Mesenteric fat pad (tissue), 1 donor: ENCODE results near the gene ANKH. TPM values are rescaled to one million over a fixed set of nuclear protein-coding genes. Genes with fewer than 3 reads are reported as not detected.
"Not testable (repeated sequence)": the region's sequence is repeated elsewhere in the genome, so short reads cannot be mapped to it uniquely, and the experiment has no call there.

ENCODE experiments used
- DNase-seq: peaks from one replicate; pipeline ENCODE4 v3.0.0-alpha.2; 2020; ENCODE audit warnings: low spot score
- total RNA-seq: library from RNA; stranded (reverse); fragmentation: NEBNext Ultra II Directional; extraction: Animal tissue kit (Norgen Biotek cat#: 25700); gene quantifications from one replicate; pipeline ENCODE4 v1.2.1, GENCODE V29; 2021
- donor health status: DM: yes; HTN: yes; CAD: no.

Gene ANKH
- total RNA-seq, 1 donor from 2014 or later: 78.1 TPM

DNA sequence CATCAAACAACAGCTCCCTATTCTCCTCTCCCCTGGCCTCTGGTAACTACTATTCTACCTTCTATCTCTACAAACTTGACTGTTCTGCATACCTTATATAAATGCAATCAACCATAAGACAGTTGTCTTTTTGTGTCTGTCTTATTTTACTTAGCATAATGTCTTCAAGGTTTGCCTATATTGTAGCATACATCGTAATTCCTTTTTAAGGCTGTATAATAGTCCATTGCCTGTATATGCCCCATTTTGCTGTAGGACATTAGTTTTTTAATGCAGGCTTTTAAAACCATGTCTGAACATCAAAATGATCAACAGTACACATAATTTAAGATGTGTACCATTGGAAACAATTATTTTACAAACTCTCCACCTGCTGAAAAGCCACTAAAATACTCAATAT lies 12.4 kb downstream of the ANKH start:
- no peak for DNase-seq

DNA sequence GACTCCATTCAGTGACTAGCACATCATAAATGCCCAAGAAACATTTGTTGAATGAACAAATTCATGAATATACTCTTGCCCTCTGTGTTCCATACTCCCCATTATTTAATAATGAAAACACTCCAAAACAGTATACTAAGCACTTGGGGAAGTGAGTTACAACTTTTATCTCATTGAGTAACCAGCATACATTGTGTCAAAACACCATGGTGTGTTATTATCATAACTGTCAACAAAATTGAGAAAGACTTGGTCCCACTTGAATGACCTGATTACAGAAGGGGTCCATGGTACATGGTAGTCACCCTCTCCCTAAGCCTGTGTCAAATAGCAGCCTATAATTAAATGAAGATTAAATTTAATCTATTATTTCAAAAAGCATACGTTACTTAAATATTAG lies 16.2 kb downstream of the ANKH start:
- no peak for DNase-seq

DNA sequence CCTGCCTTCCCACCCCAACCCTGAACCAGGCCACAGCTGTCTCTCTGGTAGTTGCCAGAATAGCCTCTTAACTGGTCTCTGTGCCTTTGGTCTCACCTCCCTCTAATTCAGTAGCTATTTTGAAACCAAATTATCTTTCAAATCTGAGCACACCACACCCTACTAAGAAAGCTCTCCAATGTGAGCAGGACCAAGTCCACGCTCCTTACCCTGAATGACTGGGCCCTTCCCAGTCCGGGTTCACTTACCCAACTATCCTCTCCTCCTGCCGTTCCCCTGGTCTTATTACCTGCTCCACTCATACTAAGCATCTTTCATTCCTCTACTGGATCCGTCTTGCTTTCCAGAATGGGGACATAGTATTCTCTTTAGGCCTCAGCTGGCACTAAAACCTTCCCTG lies 16.8 kb downstream of the ANKH start:
- DNase-seq: no peak

DNA sequence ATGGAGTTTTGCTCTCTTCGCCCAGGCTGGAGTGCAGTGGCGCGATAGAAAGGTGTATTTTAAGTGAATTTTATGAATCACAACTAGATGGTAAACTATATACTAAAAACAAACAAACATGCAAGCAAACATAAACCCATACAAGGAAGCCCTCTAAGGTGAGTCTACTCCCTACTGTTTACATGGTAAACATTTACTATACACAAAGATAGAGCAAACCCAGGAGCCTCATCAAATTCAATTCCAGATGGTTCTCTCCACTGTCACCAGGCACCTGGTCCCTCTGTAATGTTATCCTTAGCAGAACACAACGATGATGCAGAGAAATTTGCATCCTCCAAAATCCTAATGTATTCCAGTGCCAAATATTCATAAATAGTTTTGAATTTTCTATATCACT lies 17.9 kb downstream of the ANKH start:
- no peak for DNase-seq

DNA sequence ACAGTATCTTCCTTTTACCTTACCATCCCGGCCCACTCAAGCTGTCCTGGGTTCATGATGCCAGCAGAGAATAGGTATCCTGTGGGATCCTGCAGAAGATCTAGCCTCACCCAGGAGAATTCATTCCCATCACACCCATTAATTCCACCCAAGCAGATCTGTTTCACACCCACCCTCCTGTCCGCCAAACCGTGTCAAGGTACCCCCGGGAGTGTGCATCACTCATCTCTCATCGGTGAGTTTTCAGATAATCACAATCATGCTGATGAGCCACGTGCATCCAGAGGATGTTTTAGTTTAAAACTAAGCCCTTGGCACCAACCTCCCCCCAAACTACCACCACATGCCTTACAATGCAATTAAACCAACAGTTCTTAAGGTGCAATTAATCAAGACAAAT lies 18.8 kb downstream of the ANKH start:
- no peak for DNase-seq

DNA sequence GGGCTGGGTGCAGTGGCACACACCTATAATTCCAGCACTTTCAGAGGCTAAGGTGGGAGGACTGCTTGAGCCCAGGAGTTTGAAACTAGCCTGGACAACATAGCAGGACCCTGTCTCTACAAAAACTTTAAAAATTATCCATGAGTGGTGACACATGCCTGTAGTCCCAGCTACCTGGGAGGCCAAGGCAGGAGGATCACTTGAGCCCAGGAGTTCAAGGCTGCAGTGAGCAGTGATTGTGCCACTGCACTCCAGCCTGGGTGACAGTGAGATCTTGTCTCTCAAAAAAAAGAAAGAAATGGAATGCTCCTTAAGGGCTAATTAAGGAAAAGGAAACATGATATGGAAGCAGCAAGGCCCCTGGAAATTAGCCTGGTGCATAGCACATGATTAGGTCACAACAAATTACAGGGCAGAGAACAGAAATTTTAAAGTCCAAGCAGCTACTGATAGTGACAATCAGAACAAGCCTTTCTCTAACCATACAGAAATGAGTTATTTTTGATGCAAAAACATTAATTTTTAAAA lies 19.5 kb downstream of the ANKH start:
- DNase-seq: no peak

DNA sequence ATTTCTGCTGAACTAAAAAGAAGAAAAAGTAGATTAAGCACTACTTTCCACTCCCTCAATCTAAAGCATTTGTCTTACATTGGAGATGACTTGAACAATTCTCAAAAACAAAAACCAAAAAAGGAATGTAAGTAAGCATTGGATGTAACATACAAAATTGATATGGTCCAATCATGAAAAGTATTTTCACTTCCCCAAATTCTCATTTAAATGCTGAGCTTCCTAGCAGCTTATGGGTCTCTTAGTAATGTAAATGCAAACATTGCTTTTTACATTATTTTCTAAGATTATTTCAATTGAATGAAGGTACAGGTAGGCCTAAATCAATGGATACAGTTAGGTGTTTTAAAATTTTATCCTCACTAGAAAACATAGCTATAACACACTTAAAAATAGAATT lies 20.0 kb downstream of the ANKH start:
- DNase-seq: no peak

DNA sequence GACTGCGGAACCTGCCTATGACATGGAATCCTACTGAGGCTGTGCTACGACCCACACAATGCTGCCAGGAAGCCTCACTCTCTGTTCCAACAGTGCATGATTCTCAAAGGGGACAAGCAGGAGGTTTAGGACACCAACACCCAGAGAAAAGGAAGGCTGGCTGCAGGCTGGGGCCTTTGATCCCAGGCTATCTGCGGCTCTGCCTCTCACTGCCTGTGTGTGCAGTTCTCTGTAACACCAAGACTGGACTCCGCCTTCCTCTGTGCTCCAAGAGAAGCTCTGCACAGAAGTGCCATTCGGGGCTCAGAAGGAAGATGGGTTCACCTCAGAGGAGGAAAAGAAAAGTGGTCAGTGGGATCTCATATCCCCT lies 20.5 kb downstream of the ANKH start:
- no peak for DNase-seq

DNA sequence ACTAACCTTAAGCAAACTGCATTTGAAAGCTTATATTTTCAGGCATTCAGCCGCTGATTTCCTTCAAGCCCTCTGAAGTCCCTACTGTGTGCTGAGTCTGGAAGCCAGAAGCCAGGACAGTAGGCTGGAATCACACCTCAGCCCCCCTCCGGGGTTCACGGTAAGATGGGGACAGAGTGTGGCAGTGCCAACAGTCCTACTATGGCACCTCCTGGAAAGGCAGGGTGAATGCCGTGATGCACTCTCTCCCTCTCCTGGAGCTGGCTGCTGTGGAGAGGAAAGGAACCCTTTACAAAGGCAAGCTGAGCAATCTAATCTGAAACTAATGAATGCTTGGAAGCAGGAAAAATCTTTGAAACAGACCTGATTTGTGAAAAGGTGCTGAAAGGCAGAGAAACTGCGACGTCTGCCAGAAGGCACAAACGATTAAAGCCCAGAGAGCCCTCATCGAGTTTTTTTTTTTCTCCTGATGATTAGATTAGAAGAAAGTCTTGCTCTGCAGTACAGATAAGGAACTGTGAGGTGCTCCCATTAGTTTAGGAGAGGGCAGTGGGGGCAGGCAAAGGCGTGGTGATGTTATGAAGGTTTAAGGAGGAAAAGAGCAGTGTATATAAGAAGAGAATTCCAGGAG lies 21.0 kb downstream of the ANKH start:
- no peak for DNase-seq

DNA sequence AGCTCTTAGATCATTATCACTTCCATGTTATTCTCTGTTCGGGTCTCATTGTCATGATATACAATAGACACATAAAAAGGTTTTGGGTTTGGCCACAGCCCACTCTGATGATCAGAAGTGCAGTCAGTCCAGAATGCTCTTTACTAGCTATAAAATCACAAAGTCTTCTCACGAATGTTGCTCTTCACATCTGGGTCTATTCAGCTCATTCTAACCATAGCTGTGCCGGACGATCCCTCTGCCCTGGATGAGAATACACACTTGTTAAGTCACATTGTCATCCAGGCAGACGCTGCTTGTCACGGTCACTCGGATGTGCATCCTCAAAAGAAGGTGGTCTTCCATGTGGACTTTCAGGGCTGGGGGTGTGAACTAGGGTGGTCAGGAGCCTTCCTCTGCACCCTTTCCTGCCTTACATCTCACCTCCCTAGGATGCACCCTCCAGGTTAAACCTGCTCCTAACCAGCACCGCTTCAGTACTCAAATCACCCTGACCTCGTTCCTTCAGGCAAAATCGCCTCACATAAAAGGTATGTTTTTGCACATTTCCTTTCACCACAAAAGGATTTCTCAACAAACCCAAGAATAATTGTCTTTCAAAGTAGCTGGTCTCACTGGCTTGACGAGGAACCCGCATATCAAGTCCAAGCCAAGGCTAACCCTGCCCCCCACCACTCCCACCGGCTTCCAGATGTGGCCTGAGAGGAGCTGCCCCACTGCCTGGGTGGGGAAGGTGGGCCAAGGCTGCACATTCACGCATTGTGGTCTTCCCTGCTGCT lies 21.9 kb downstream of the ANKH start:
- DNase-seq: no peak

DNA sequence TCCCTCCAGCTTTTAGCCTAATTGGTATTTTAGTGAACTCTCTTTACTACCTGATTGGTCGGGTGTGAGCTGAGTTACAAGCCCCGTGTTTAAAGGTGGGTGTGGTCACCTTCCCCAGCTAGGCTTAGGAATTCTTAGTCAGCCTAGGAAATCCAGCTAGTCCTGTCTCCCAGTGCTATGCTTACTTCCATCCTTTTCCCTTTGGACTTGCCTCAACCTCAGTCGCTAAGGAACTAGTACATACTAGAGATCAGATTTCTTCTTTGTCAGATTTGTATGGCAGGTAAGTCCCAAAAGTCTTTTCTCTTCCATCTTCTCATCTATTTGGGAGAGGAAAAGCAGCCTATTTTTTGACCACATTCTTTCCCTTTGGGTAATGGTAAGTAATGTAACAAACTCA lies 22.6 kb downstream of the ANKH start:
- DNase-seq: not testable (repeated sequence)

DNA sequence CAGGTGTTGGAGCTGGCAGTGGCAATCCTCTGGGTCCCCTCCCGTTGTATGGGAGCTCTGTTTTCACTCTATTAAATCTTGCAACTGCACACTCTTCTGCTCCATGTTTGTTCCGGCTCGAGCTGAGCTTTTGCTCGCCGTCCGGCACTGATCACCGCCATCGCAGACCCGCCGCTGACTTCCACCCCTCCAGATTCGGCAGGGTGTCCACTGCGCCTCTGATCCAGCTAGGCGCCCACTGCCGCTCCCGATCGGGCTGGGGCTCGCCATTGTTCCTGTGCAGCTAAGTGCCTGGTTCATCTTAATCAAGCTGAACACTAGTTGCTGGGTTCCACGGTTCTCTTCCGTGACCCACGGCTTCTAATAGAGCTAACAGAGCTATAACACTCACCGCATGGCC lies 23.2 kb downstream of the ANKH start:
- no peak for DNase-seq

DNA sequence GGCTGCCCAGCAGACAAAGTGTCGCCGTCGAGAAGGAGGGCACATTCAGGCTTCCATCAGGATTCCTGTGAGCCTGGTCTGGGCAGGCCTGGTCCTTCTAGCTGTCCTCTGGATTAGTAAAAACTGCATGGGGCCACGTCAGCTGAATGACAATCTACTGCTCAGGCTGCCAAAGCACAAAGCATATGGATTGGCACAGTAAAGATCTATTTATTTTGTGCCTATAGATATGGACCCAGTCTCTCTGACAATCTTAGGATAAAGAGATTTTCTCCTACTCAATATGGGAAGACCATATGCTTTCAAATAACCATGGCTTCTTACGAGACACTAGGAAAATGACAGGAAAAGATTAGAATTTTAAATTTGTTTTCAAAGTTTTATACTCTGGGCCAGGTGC lies 24.1 kb downstream of the ANKH start:
- DNase-seq: no peak

DNA sequence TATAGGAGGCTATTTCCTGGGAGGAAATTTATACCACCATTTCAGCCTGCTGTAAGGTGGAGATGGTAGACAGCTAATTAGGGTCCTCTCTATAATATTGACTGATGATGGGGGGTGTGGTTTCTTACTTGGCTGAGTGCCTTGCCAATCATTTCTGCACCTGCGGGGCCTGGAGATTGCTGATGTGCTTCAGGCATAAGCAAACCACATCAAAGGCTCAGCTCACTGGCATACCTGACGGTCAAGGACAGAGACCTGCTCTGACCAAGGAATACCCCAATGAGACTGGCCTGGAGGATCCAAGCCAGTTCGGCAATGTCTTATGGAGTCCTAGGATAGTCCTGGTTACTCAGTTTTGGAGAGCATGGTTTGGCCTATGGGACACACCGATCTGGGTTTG lies 29.5 kb downstream of the ANKH start:
- DNase-seq: no peak

DNA sequence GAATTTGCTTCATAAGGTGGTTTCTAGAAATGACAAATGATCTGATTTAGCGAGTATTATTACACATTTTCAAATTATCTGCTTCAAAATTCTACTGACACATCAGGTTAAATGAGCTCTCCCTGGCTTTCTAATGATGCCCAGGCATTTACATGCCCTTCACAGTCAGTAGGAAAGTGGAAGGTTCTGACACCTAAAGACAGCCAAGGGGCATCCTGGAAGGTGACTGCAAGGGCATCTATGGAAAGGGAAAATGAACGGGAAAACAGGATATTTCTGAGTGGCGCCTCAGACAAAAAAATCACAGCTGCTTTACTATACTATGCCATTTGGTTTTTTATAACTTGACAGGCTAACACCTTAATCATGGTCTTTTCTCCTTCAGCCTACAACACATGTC lies 31.0 kb downstream of the ANKH start:
- no peak for DNase-seq

DNA sequence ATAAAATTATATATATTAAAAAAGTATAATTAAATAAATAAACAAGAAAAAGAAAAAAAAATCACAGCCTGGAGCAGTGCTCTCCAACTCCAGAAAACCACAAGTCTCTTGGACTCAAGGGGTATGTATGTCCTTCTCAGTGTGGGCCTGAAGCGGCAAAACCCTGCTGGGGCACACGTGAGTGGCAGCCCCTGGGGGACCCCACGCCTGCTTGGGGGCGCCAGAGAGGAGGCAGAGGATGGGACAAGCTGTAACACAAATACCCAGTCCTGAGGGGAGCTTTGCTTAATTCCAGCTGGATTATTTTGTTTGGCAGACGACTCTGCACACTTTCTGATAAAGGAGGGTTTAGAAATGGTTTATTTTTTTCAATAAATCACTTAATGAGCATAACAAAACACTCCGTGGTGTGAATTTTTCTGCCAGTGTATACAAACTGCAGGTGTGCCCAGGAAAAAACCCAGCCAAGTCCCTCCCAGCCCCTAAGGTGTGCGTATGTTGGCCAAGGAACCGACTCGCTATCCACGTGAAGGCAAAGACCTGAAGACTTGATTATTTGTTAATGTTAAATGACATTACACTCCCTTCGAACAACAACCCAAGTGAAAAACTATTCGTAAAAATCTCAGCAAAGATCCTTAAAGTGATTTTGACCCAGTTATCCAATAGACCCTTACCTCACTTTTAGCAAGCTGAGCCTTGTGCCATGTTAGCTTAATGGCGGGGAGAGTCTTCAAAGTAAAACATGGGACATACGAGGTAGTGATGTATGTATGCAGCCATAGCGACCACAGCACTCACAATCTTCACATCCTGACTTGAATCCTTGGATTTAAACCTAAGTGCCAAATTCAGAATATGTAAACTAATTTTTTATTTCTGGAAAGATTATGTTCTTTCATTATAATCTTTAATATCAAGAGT lies 32.9 kb downstream of the ANKH start:
- no peak for DNase-seq

DNA sequence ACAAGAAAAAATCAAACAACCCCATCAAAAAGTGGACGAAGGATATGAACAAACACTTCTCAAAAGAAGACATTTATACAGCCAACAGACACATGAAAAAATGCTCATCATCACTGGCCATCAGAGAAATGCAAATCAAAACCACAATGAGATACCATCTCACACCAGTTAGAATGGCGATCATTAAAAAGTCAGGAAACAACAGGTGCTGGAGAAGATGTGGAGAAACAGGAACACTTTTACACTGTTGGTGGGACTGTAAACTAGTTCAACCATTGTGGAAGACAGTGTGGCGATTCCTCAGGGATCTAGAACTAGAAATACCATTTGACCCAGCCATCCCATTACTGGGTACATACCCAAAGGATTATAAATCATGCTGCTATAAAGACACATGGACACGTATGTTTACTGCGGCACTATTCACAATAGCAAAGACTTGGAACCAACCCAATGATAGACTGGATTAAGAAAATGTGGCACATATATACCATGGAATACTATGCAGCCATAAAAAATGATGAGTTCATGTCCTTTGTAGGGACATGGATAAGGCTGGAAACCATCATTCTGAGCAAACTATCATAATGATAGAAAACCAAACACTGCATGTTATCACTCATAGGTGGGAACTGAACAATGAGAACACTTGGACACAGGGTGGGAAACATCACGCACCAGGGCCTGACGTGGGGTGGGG lies 34.0 kb downstream of the ANKH start:
- not testable (repeated sequence) for DNase-seq

DNA sequence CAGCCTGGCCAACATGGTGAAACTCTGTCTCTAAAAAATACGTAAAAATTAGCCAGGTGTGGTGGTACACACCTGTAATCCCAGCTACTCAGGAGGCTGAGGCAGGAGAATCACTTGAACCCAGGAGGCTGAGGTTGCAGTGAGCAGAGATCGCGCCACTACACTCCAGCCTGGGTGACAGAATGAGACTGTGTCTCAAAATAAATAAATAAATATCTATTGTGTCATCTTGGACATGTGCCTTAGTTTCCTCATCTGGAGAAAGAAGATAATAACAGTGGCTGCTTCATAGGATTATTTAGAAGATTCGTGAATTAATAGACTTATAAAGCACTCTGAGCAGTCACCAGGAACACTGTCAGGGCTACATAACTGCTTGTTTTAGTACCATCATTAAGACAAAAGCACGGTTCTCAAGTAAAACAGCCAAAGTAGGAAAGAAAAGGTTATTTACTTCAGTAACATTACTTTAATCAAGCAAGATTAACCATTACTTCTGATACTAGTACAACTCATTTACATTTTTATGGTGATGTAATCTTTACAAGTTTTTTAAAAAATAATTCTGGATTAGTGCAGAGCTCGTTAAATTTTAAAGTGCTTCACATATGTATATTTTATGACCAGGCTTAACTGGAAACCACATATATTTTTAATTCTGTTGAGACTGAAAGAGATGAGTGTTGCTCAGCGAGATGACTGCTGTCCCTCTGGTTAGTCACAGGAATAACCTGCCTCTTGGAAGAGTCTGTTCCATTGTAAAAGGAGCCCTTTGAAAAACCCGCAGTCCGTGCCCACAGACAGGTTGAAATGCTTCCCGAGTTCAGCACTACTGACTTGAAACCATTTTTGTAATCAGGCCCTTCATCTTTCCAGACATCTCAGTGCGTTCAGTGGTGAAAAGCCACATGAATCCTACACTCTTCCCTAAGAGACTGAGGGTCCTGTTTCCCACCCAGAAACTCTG lies 36.7 kb downstream of the ANKH start:
- DNase-seq: no peak

DNA sequence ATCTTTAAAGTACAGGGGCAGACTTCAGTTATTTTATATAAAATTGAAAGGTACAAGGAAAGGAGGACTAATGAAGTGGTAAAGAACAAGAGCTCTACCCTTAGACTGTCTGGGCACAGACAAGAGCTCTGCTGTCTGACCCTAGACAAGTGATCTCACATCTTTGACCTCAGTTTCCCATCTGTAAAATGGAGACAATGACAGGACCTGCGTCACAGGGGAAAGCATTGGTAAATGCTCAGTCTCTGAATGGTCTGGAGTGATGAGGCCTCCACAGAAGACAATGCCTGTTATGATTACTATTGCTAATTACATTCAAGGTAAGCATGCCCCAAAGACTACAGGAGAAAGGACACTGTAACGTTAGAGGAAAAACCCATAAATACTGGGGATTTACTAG lies 37.5 kb downstream of the ANKH start:
- DNase-seq: no peak

DNA sequence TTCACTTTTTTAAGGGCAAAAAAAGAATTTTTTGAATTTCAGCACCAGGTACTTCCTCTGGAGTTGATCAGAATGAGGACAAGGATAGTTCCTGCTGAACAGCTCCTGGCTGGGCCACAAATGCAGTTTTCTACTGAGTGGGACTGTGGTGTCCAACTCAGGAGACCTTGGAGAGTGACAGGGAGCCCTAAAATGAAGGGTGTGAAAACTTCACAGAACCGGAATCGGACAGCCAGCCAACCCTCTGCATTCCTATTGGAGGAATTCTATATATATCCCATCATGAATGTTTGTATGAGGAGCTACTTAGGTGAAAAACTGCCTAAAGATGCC lies 40.6 kb downstream of the ANKH start:
- DNase-seq: no peak
